Colonic mucosa (tissue), 4 donors: ENCODE results near the gene MISFA. TPM values are rescaled to one million over a fixed set of nuclear protein-coding genes. Genes with fewer than 3 reads are reported as not detected.
"Not testable (repeated sequence)": the region's sequence is repeated elsewhere in the genome, so short reads cannot be mapped to it uniquely, and the experiment has no call there.

Experiments
- DNase-seq: peaks from one replicate; pipeline ENCODE4 v3.0.0-alpha.2; 2020
- H3K27ac ChIP-seq: fragments of 200-600 bp; one replicate; pipeline ENCODE4 v1.8.0; 2021
- H3K27me3 ChIP-seq: fragments of 200-600 bp; one replicate; pipeline ENCODE4 v1.8.0; 2021
- H3K36me3 ChIP-seq: fragments of 200-600 bp; one replicate; pipeline ENCODE4 v1.8.0; 2021
- H3K4me1 ChIP-seq: fragments of 200-600 bp; one replicate; pipeline ENCODE4 v1.8.0; 2021; ENCODE audit warnings: mild to moderate bottlenecking
- H3K4me3 ChIP-seq: fragments of 200-600 bp; one replicate; pipeline ENCODE4 v1.8.0; 2021
- H3K9ac ChIP-seq, 2 donors: one replicate each; pipeline ENCODE4 v1.7.0; 2013; ENCODE audit warnings: control low read depth in 2 of 2, low read depth in 2 of 2, low read length in 2 of 2
- H3K9me3 ChIP-seq: fragments of 200-600 bp; one replicate; pipeline ENCODE4 v1.8.0; 2021
- CTCF ChIP-seq: fragments of 200-600 bp; IDR thresholded peaks from one replicate; pipeline ENCODE4 v1.8.0; 2022; ENCODE audit warnings: antibody characterized with exemption, mild to moderate bottlenecking
- intact Hi-C: fragments of 100-400 bp; cut with DNase I; formaldehyde crosslinking; loops from one replicate; pipeline ENCODE4 v1.14.1; 2022
- total RNA-seq, 2 donors: library from RNA; stranded (reverse); fragmentation: NEBNext Ultra II Directional in 1 of 2; extraction: Animal tissue kit (Norgen Biotek cat#: 25700) in 1 of 2; gene quantifications; one replicate each; pipeline ENCODE4 v1.2.1, GENCODE V29; 2021
- donor health status: healthy.
- donor health status: DM: no; HTN: no; CAD: no.
- donor health status: DM: no; HTN: no; CAD: no.

MISFA gene
- total RNA-seq, 2 donors from 2014 or later: 1.8 to 2.5 TPM

- intact Hi-C loops: no loop called here
- Histone ChIP-seq H3K4me1 (peaks cover 4% of the 10 kb centered on the region), H3K27me3 (no peaks in the 10 kb centered on the region), H3K27ac (no peak overlapping the region), H3K9ac (no peak overlapping the region), H3K36me3 (no peaks in the 10 kb centered on the region), H3K4me3 (no peak overlapping the region), H3K9me3 (no peaks in the 10 kb centered on the region)
- no peak for DNase-seq
- no peak for TF ChIP-seq CTCF
Observed at GRCh38 chr11:18590571-18590970, 9.0 kb upstream of the MISFA start.

- H3K4me1 ChIP-seq, DNase-seq, H3K4me3 ChIP-seq, H3K27me3 ChIP-seq, intact Hi-C loops, H3K36me3 ChIP-seq, H3K9me3 ChIP-seq, H3K9ac ChIP-seq, H3K27ac ChIP-seq: not testable (repeated sequence)
Observed at GRCh38 chr11:18594088-18594487, 5.5 kb upstream of the MISFA start.

GRCh38 chr11:18594999-18595749 lies 4.4 kb upstream of the MISFA start:
- intact Hi-C loops: no loop called here
- no peak overlapping the region for H3K4me3 ChIP-seq
- no peaks in the 10 kb centered on the region for H3K9me3 ChIP-seq
- H3K9ac ChIP-seq: no peak overlapping the region
- no peak for DNase-seq
- H3K36me3 ChIP-seq: no peaks in the 10 kb centered on the region
- no peaks in the 10 kb centered on the region for H3K4me1 ChIP-seq
- TF ChIP-seq CTCF: no peak
- no peak overlapping the region for H3K27ac ChIP-seq
- no peaks in the 10 kb centered on the region for H3K27me3 ChIP-seq

- intact Hi-C loops: no loop called here
- no peak for DNase-seq
- Histone ChIP-seq H3K36me3 (no peaks in the 10 kb centered on the region), H3K27me3 (no peaks in the 10 kb centered on the region), H3K9me3 (no peaks in the 10 kb centered on the region), H3K4me1 (no peaks in the 10 kb centered on the region), H3K27ac (no peak overlapping the region), H3K9ac (no peak overlapping the region), H3K4me3 (no peak overlapping the region)
- no peak for TF ChIP-seq CTCF
Observed at GRCh38 chr11:18600915-18601569, 1.5 kb downstream of the MISFA start.

GRCh38 chr11:18608376-18608775 lies 8.8 kb downstream of the MISFA start:
- no peaks in the 10 kb centered on the region for H3K36me3 ChIP-seq
- H3K4me3 ChIP-seq: no peak overlapping the region
- no peak overlapping the region for H3K27ac ChIP-seq
- no peaks in the 10 kb centered on the region for H3K4me1 ChIP-seq
- H3K27me3 ChIP-seq: no peaks in the 10 kb centered on the region
- no peaks in the 10 kb centered on the region for H3K9me3 ChIP-seq
- no peak for TF ChIP-seq CTCF
- intact Hi-C loops: no loop called here
- no peak overlapping the region for H3K9ac ChIP-seq
- DNase-seq: no peak

GRCh38 chr11:18611196-18611595 lies 11.6 kb downstream of the MISFA start:
- no peak for TF ChIP-seq CTCF
- H3K27ac ChIP-seq: no peak overlapping the region
- no peaks in the 10 kb centered on the region for H3K9me3 ChIP-seq
- intact Hi-C loops: no loop called here
- H3K4me3 ChIP-seq: no peak overlapping the region
- H3K9ac ChIP-seq: no peak overlapping the region
- no peak for DNase-seq
- no peaks in the 10 kb centered on the region for H3K27me3 ChIP-seq
- H3K36me3 ChIP-seq: peaks cover 4% of the 10 kb centered on the region
- H3K4me1 ChIP-seq: no peaks in the 10 kb centered on the region
